ENCODE measurements around the gene PLEKHG4. TPM values are rescaled to one million over a fixed set of nuclear protein-coding genes. Genes with fewer than 3 reads are reported as not detected.

Gene PLEKHG4
- total RNA-seq, 1 experiment from 2014 or later: 13.9 TPM

- Histone ChIP-seq H4K5ac (ENCODE audit: insufficient read length, low read depth, low read length) (no peak overlapping the region), H3K14ac (ENCODE audit: insufficient read depth, low read length) (no peak overlapping the region), H4K20me1 (ENCODE audit: control insufficient read depth, insufficient read depth, insufficient read length) (no peaks in the 10 kb centered on the region), H2BK15ac (ENCODE audit: low read depth, low read length) (no peak overlapping the region), H3T11ph (ENCODE audit: low read length) (no peak overlapping the region), H3K4ac (ENCODE audit: low read depth, low read length) (no peak overlapping the region), H2BK5ac (ENCODE audit: insufficient read length, low read length) (no peak overlapping the region), H3K9me3 (ENCODE audit: control insufficient read depth, low read depth, low read length) (no peaks in the 10 kb centered on the region), H4K8ac (replicated peaks; ENCODE audit: insufficient read length, low read depth, low read length) (no peak overlapping the region), H3K23me2 (ENCODE audit: insufficient read length, low read depth, low read length, poor library complexity, severe bottlenecking) (no peaks in the 10 kb centered on the region), H3K56ac (ENCODE audit: insufficient read length, low read depth, low read length) (no peak overlapping the region), H2AFZ (ENCODE audit: low read length) (no peak overlapping the region), H2BK20ac (ENCODE audit: low read depth, low read length, poor library complexity, severe bottlenecking) (no peak overlapping the region), H2BK120ac (ENCODE audit: low read depth, low read length, poor library complexity, severe bottlenecking) (no peak overlapping the region), H3K79me2 (ENCODE audit: insufficient read depth, low read length) (no peaks in the 10 kb centered on the region), H3K79me1 (ENCODE audit: insufficient read depth, low read depth, low read length, poor library complexity, severe bottlenecking) (no peaks in the 10 kb centered on the region), H3K4me1 (ENCODE audit: insufficient read depth, low read length) (no peaks in the 10 kb centered on the region), H3K27ac (ENCODE audit: insufficient read length, low read depth, low read length) (no peak overlapping the region), H2AK5ac (ENCODE audit: insufficient read length, low read length) (no peak overlapping the region), H3K27me3 (ENCODE audit: insufficient read depth, low read length) (no peaks in the 10 kb centered on the region; the same call in 1 of the 2 replicates), H4K91ac (ENCODE audit: insufficient read length, low read depth, low read length) (no peak overlapping the region), H3K18ac (ENCODE audit: insufficient read length, low read depth, low read length) (no peak overlapping the region), H3K9ac (ENCODE audit: extremely low read depth, insufficient read length, low read length) (no peak overlapping the region), H3K23ac (ENCODE audit: insufficient read length, low read depth, low read length) (no peak overlapping the region), H3K4me2 (ENCODE audit: insufficient read depth, insufficient read length, low read length) (no peak overlapping the region), H2BK12ac (ENCODE audit: insufficient read length, low read depth, low read length) (no peak overlapping the region)
- Mint-ChIP-seq H3K27me3 (ENCODE audit: low read depth) (peaks cover 36% of the 10 kb centered on the region), H3K9me3 (no peaks in the 10 kb centered on the region), H3K4me3 (no peak overlapping the region), H3K27ac (no peak overlapping the region), H3K4me1 (peaks cover 6 to 7% of the 10 kb centered on the region in 2 experiments), H3K36me3 (ENCODE audit: insufficient read depth in 1 of 3, low read depth in 3 of 3) (no peaks in the 10 kb centered on the region)
- no CpG with 5 or more reads among the region's 7 CpGs for WGBS (ENCODE audit: extremely low coverage, insufficient read length, low lambda C conversion rate)
- DNase-seq: no peak
- TF ChIP-seq CTCF (conservative IDR thresholded peaks at IDR 0.05): no peak
These were observed 12.1 kb downstream of the PLEKHG4 start for GRCh38 chr16:67291461-67291860.

Measured in H9 (cell line).